Embryonic facial prominence (tissue), 1 donor: ENCODE results near the gene LHPP.

Experiments used
- DNase-seq: peaks from one replicate; pipeline ENCODE4 v3.0.0-alpha.2; 2016; ENCODE audit errors: extremely low spot score

LHPP gene

DNA sequence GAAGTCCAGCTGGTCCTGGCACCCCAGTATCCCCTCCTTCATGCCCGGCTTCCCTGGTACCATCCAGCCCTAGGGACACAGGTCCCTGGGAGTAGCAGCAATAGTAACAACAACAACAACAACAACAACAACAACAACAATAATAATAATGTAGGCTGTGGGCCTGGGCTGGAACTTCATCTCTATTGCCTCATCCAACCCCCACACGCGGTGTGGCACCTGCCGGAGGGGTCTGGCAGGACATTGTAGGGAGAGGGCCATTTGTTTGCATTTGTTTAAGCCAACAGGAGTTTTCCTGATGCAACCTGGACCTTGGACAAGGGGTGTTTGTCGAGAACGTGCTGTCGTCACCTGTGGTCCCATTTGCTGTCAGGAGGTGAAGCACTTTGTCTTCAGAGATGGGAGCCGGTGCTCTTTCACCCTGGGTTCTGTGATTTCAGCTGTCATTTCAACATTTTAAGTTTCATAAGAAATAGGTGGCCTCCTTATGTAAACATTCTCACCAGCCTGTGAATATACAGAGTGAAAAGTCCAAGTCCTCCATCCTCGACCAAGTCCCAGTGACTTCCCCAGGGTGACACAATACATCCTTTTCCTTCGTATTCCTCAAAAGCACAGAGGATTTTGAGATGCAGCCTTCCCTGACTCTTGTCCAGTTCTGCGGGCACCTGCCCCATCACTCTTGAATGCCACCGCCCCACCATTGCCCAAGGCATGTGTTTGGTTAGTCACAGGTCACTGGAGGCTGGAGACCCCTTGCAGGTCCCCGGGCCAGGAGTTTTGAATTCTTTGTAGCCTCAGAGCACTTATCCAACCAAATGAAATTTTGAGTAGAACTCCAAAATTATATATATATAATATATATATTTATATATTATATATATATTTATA is 9.2 kb downstream of the LHPP start:
- no peak for DNase-seq

DNA sequence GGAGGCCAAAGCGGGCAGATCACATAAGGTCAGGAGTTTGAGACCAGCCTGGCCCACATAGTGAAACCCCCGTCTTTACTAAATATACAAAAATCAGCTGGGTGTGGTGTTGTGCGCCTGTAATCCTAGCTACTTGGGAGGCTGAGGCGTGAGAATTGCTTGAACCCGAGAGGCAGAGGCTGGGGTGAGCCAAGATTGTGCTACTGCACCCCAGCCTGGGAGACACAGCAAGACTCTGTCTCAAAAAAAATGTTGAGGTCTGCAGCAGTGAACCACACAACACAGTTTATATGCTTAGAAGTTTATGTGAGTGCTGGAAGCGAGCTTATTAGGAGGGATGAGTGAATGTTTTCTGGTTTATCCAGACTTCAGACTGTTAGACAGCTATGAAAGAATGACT is 10.4 kb downstream of the LHPP start:
- DNase-seq = no peak

DNA sequence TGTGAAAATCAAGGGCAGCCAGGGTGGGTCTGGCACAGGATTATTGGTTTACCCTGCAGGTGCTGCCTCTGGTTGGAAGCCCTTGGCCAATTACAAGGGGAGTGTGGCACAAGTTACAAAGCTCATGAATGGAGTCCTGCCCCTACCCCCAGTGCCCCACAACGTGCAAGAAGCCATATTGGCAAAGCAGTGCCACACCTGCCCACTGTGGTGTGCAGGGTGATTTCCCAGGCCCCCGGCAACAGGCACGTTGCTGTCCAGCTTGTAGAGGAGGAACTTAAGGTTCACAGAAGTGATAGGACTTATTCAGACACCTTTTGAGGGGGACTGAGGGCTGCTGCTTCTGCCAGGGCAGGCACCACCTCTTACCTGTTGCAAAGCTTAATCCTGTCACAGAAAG is 11.4 kb downstream of the LHPP start:
- DNase-seq = no peak

DNA sequence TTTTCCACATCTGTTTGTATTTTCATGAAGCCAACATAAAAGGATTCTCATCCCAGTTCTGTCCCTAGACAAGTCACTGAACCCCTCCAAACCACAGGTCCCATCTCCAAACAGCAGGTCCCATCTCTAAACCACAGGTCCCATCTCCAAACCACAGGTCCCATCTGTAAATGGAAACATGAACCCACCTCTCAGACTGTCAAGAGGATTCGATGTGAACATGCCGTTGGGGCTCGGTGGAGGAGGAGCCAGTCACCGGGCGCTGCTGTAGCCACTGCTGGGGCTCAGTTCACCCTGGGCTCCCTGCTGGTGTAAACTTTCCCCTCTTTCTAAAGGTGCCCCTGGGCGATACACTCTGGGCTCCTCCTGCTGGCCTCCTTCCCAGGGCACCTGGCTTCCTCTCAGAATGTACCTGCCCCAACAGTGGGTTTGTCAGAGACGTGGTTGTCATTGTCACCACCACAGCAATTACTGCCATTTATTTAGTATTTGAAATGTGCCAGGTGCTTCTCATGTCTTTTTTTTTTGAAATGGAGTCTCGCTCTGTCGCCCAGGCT is 13.0 kb downstream of the LHPP start:
- no peak for DNase-seq

DNA sequence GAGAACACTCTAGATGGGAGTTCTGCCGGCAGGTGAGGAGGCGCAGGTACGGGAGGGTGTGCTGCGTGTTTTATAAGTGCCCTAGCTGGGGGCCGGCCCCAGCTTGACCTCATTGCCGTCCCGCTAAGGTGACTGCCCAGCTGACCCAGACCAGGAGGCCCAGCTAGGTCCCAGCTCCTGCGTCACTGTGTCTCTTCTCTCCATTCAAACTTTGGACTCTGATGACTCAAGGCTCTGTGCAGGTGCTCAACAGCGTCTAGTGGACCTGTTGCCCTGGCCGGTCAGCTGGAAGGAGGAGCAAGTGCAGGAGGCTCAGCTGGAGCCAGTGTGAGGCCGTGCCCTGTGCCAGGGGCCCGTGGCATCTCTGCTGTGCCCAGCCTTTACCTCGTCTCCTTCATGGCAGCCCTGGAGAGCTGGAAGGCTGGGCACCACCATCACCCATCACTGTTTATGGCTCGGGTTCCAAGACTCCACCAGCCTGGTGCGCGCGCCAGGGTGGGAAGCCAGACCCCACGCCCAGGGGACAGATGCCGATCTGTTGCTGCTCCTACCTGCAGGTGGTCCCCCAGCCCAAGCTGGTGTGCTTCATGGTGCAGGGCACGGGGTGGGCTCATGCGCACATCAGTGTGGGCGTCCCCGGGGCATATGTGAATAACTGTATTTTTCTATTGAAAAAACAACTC is 14.6 kb downstream of the LHPP start:
- no peak for DNase-seq

DNA sequence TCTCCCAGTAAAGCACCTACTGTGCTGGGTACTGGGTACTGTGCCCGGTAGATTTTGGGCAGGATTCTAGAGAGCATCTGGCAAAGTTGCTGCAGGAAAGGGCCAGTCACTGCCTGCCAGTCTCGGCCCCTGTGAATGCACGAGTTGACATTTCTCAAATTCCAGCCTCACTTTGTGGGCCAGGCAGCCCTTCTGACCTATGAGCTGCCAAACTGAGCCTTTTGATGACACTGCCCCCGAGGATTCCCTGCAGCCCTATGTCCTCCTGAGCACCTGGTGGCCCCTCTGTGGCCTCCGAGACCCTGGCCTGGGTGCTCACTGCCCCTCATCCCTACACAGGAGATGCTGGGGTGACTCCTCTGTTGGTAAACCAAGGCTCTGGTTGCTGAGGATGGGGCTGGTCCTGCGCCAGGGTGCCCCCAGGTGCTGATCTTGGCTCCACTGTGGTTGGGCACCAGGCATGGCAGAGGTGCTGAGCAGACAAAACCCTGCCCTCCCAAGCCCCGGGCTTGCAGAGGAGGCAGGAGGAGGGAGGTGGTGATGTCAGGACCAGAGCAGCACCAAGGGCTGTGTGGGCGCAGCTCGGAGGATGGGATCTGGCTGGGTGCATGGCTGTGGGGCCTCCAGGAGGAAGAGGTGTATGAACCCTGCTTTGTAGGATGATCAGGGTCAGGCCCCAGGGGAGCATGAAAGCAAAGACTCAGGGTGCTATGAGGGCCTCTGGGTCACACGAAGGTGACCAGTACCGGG is 16.2 kb downstream of the LHPP start:
- DNase-seq = no peak

DNA sequence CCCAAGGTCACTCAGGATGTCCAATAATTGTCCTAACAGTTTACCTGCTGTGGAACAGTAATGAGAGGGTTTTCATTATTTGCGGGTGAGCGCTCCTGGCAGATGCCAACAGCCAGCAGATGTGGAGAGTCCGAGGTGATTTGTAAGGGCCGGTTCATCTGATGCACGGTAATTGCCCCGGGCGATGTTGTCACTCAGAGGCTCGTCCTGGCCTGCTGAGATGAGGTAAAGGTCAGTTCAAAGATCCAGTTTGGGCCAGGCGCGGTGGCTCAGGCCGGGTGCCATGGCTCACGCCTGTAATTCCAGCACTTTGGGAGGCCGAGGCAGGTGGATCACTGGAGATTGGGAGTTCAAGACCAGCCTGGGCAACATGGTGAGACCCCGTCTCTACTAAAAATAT is 16.9 kb downstream of the LHPP start:
- DNase-seq = no peak

DNA sequence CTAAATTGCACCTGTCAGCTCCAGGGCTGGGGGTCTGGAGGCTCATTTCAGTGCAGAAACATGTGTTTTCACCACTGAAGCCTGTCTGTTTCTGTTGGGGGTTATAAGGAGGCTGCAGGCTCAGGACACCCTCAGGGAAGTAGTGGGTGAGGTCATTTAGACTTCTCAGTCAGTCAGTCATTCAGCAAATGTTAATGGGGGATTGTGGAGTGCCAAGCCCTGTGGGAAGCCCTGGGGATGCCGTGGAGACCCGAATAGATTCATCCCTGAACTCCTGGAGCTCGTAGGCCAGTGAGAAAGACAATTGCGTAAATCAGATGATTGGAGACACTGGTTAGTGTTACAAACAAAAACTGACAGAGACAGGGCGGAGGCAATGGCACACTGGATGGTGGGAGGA is 19.2 kb downstream of the LHPP start:
- DNase-seq = no peak

DNA sequence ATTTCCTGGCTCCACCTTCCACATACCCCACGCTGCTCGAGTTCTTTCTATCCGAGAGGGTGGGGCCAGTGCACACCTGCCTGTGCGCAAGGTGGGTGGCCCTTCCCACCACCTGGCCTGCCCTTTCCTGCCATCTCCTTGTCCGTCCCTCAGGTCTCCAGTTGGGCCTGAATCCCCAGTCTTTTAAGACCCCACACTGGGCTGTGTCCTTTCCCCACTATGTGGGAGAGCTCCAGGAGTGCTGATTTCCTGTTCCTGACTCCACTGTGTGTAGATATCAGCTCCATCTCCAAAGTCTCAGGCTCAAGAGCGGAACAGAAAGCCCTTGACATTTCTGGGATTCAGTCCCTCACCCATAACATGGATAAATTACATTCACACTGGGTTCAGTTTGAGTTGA is 20.1 kb downstream of the LHPP start:
- no peak for DNase-seq

DNA sequence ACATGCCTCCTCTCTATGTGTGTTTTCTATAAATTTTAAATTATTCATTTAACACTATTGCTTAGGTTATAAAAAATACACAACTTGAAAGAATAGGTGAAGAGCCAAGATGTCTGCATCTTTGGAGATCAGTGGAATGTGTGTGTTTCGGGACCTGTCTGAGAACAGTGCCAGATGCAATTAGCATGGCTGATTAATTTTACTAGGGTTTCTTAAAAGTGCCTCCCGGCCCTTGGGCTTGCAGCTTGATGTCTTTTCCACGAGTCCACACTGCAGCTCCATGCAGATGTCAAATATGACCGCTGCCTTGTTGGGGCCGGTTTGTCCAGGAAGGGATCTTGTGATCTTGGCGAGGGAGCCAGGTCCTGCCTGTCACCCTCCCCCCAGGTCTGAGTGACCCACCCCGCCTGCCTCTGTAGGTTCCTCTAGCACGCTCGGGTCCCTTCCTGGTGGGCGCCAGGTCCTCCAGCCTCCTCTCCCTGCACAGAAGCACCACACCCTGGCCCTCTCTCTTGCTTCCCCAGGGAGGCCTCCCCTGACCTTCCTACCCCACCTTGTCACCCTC is 20.7 kb downstream of the LHPP start:
- DNase-seq = no peak

DNA sequence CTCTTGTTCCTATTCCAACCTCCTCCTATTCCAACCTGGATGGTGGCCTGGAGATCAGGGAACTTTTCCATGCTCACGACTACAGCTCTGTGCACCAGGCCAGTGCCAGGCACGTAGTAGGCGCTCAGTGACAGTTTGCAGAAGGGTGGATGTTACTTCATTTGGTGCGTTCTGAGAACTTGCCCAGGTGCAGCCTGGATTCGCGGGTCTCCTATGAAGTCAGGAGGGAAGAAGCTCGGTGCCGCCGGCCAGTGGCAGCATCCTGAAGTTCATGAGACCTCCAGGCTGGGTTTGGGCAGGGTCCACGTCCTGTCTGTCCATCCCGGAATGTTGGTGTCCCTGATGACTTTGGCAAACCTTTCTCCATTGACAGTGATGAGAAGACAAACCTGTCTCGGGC is 21.3 kb downstream of the LHPP start:
- no peak for DNase-seq

DNA sequence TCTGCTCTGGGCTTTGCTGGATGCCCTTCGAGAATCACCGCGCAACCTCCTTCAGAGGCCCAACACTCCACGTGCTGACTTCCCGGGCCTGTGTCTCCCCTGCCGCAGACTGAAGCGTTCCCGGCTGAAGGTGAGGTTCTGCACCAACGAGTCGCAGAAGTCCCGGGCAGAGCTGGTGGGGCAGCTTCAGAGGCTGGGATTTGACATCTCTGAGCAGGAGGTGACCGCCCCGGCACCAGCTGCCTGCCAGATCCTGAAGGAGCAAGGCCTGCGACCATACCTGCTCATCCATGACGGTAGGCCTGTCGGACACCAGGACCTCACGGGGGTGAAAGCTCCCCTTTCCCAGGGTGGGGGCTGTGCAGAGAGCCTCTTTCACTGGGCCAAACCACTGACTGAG is 22.4 kb downstream of the LHPP start:
- DNase-seq = no peak

DNA sequence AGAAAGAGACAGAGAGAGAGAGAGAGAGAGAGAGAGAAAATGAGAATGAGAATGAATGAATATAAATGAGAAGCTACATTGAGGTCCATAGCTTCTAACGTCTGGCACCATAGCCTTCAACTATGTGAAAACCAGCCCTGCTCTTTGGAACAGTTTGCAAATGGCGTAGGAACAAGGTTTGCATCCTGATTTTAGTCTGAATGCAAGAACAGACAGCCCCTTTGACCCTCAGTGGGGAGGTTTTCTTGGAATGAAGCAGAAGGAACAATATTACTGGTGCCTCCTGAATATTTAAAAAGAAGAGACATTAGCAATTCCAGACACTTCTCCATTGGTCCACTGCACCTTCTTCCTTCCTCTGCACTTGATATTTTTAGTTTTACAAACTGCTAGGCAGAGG is 23.0 kb downstream of the LHPP start:
- no peak for DNase-seq

DNA sequence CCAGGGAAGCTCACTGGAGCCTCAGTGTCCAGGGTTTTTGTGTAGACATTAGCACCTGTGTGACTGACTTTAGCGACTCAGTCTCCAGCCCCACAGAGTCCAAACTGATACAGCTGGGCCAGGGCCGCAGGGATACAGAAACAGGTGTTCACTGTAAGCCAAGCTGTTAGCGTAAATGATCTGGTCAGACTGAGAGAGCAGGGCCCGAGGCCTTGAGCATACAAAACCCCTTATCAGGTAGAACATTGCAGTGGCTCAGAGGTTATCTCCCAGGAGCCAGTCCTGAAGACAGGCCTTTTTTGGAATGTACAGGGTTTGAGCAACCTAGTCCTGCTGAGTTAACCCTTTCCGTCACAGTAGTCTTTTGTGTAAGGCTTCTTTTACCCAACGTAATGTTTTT is 25.0 kb downstream of the LHPP start:
- DNase-seq = no peak

DNA sequence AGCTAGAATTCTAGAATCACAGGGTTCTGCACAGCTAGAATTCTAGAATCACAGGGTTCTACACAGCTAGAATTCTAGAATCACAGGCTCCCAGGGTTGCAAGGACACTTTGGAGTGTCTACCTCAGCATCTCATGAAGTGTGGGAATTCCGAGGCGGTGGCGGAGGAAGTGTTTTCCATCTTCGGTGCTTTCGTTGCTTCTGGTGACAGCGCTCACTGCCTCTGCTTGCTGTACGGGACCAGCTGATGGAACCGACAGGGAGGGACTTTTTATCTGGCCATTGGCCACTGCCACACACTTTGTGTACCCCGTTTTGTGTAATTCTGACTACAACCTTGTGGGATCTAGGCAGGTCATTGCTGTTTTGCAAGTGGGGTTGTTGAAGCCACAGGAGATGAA is 29.5 kb downstream of the LHPP start:
- DNase-seq = no peak

DNA sequence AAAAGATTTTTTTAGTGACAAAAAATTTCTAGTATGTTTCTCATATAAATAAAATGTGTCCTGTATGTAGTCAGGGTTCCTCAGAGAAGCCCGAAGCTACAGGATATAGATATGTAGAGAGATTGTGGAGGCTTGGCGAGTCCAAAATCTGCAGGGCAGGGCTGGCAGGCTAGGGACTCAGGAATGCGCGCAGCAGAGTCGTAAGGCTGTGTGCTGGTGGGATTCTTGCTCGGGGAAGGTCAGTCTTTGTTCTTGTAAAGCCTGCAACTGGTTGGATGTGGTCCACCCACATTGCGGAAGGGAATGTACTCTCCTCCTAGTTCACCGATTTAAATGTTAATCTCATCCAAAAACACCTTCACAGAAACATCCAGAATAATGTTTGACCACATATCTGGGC is 30.6 kb downstream of the LHPP start:
- no peak for DNase-seq

DNA sequence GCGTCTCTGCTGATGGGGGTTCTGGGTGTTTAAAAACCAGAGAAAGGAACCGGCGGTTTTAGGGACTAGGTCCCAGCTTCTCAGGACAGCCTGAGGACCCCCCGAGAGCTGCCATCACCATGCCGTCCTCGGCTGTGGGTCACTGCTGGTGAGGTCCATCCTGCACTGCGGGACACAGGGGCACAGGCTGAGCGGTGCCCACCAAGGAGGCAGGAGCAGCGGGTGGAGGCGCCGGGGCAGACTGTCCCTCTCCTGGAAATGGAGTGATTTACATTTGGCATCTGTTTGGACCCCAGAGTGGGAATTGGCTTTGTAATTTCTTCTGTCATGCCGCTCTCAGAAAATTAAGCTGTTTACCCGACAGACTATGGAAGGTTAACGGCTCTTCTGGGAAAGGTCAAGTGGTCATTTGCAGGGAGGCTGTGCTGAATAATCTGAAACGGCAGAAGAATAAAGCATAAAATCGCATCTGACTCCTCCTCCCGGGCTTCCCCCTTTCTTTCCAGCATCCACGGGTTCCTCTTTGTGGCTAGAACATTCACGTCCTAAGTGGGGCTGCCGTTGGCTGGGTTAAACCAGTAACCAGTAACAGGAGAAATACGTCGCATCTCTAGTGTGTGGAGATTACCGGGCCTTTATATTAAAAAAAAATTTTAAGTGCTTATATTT is 31.7 kb downstream of the LHPP start:
- DNase-seq = no peak

DNA sequence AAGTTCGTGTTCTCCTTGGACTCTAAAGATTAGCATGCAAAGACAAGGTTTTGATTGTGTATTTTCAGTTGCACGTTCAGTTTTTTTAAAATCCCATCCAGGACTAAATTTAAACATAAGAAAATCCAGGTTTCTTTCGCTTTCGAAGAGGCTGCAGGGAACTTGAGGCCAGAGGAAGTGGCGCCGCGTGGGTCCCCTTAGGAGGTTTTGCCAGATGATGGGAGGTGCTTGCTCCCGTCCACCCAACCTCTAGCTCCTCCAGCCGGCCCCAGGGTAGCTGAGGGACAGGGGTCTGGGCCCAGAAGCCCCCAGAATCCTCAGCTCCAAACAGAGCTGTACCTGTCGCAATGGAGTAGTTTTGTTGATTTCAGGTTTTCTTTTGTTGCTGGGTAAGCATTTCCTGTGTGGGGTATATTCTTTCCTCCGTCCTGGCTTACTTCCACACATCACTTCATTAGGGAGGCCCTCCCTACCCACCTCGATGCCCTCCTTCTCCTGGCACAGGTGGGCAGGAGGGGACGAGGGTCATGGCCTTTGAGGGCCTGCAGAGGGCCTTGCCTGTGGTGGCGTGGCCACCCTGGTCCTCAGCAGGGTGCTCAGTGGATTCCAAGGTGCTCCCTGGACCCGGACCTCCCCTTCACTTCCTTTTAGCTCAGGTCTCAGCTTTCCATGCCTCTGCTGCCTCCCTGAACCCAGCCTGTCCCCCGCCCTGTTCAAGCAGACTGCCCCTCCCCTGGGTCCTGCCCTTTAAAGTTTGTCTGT is 32.6 kb downstream of the LHPP start:
- DNase-seq = no peak

DNA sequence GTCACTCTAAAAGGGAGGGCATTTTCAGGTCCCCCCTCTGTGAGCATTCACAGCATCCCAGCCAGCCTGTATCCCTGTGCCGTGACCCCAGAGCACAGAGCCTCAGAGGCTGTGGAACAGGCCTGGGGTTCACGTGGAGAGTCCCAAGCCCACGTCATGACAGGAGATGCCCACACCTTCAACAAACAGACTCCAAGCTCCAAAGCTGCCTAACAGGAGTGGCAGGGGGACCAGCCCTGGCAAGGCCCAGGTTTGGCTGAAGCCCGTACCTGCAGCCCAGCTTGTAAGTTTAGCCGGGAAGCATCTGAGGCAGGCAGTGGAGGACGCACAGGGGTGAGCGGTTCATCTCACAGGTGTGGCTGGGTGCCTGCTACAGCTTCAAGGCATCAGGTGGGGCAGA is 33.5 kb downstream of the LHPP start:
- no peak for DNase-seq

DNA sequence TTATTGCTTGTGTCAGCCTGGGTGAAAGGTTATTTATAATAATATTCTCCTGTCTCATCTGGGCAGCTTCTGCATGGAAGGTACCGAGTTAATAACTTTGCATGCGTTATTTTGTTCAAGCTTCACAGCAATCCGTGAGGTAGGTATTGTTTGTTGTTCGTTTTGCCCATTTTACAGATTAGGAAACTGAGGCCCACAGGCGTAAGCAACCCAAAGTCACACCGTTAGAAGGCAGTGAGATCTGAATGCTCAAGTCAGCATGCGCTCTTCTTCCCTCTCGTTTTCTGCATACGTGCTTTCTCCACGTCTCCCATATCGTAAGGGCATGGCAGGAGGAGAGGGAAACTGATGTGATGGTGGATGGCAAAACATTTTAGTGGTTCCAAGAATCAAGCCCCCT is 34.1 kb downstream of the LHPP start:
- no peak for DNase-seq

DNA sequence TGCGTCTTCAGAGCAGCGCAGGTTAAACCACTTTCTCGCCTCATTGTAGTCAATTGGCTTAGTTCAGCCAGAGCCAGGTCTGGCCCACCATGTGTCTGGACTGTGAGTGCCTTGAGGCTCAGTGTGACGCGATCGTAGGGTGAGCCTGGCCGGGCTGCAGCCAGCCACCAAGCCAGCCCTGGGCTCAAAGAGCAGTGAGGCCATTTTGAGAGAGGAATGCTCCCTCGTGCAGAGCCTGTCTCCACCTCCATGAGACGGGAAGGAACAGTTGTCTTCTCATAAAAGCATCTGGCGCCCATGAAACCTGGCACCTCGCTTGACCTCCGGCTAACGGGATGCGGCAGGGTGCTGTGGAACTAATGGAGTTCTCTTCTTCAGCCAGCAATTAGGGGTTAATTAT is 34.5 kb downstream of the LHPP start:
- no peak for DNase-seq
